Endothelial cell of umbilical vein (primary cell): ENCODE data around the gene OR2H2. TPM values are rescaled to one million over a fixed set of nuclear protein-coding genes. Genes with fewer than 3 reads are reported as not detected.
A peak's percentile ranks its signal among the peaks of the same experiment; 100 is the strongest.

Experiments
- BruUV-seq: library from RNA; stranded (reverse); fragments of 400-500 nt; replicated peaks from 2 replicates; lab custom pipeline; 2021; lab: Mats Ljungman, UMichigan
- CTCF ChIA-PET: fragments of 300-600, 350-600 bp; sonication (Branson Sonifier 250); formaldehyde crosslinking; loops from one replicate; lab custom pipeline; 2021; ENCODE audit warnings: antibody characterized with exemption, inconsistent platforms; lab: Charles Lee
- POLR2A ChIA-PET: fragments of 300-600, 350-600 bp; sonication (Branson Sonifier 250); formaldehyde crosslinking; loops from one replicate; lab custom pipeline; 2021; ENCODE audit warnings: antibody characterized with exemption, inconsistent platforms; lab: Charles Lee
- DNase-seq: peaks from one replicate; pipeline ENCODE4 v3.0.0-alpha.2; 2011; ENCODE audit warnings: low read depth, low spot score
- FAIRE-seq: peaks from 2 replicates; lab custom pipeline; 2011; peaks lifted over from hg19 to GRCh38; lab: Jason Lieb, UNC
- H2AFZ ChIP-seq: 2 replicates; pipeline ENCODE4 v1.6.0; 2012; ENCODE audit warnings: low read depth, low read length, control low read depth, inconsistent platforms
- H3K27ac ChIP-seq: 2 replicates; pipeline ENCODE4 v1.5.1; 2011; ENCODE audit warnings: low read depth, mild to moderate bottlenecking, control low read depth, low read length, moderate library complexity; ENCODE audit not compliant: insufficient read depth
- H3K27me3 ChIP-seq, 2 experiments: 2 replicates each; pipeline versions ENCODE4 v1.6.0 to v1.6.1; 2011; ENCODE audit warnings: low read length in 2 of 2, mixed read lengths in 1 of 2; ENCODE audit not compliant: control insufficient read depth in 2 of 2, insufficient read depth in 2 of 2
- H3K36me3 ChIP-seq, 2 experiments: 2 replicates in 1 of 2; 3 replicates in 1 of 2; pipeline ENCODE4 v1.5.1; 2011; ENCODE audit warnings: low read length in 2 of 2, mild to moderate bottlenecking in 1 of 2, moderate library complexity in 1 of 2; ENCODE audit not compliant: control insufficient read depth in 2 of 2, insufficient read depth in 2 of 2; ENCODE audit errors: extremely low read depth in 1 of 2
- H3K4me1 ChIP-seq: 3 replicates; pipeline ENCODE4 v1.5.1; 2011; ENCODE audit warnings: mild to moderate bottlenecking, low read length; ENCODE audit not compliant: control insufficient read depth, insufficient read depth; ENCODE audit errors: extremely low read depth
- H3K4me2 ChIP-seq: 2 replicates; pipeline ENCODE4 v1.6.1; 2011; ENCODE audit warnings: low read length, control low read depth, mixed read lengths; ENCODE audit not compliant: insufficient read depth
- H3K4me3 ChIP-seq, 3 experiments: fragments of 200-600 bp in 1 of 3; sonication (generic), shearing (Covaris generic) in 1 of 3; replicated peaks in 1 of 3; 2 replicates each; pipeline ENCODE4 v1.5.1; 2011 to 2016; ENCODE audit warnings: control low read depth in 3 of 3, low read length in 3 of 3, mild to moderate bottlenecking in 2 of 3, inconsistent platforms in 1 of 3, low read depth in 1 of 3, moderate library complexity in 1 of 3; ENCODE audit not compliant: insufficient read depth in 1 of 3
- H3K79me2 ChIP-seq: 2 replicates; pipeline ENCODE4 v1.6.0; 2012; ENCODE audit warnings: low read length, inconsistent platforms; ENCODE audit not compliant: control insufficient read depth, insufficient read depth
- H3K9ac ChIP-seq: replicated peaks from 2 replicates; pipeline ENCODE3; 2011; ENCODE audit warnings: low read length, control low read depth; ENCODE audit not compliant: insufficient read depth; ENCODE audit errors: extremely low read depth
- H3K9me1 ChIP-seq: replicated peaks from 3 replicates; pipeline ENCODE4 v1.6.0; 2011; ENCODE audit warnings: mild to moderate bottlenecking, low read length; ENCODE audit not compliant: control insufficient read depth, insufficient read depth; ENCODE audit errors: extremely low read depth
- H3K9me3 ChIP-seq: replicated peaks from 2 replicates; pipeline ENCODE4 v1.5.1; 2012; ENCODE audit warnings: low read length, inconsistent platforms; ENCODE audit not compliant: control insufficient read depth, insufficient read depth
- H4K20me1 ChIP-seq: replicated peaks from 2 replicates; pipeline ENCODE3; 2011; ENCODE audit warnings: mild to moderate bottlenecking, low read length; ENCODE audit not compliant: control insufficient read depth, insufficient read depth; ENCODE audit errors: extremely low read depth
- CTCF ChIP-seq, 2 donors: IDR thresholded peaks; 1 replicate in 1 of 2; 2 replicates in 1 of 2; pipeline ENCODE4 v1.5.1; 2011; ENCODE audit warnings: low read length in 2 of 2, mild to moderate bottlenecking in 2 of 2, moderate library complexity in 2 of 2, control low read depth in 1 of 2, inconsistent platforms in 1 of 2, low read depth in 1 of 2; ENCODE audit not compliant: insufficient read depth in 1 of 2; ENCODE audit errors: extremely low read depth in 1 of 2
- EZH2 ChIP-seq: IDR thresholded peaks from 2 replicates; pipeline ENCODE4 v1.6.1; 2012; ENCODE audit warnings: borderline replicate concordance, low read depth, mild to moderate bottlenecking, moderate library complexity, low read length, inconsistent platforms; ENCODE audit not compliant: severe bottlenecking
- FOS ChIP-seq: IDR thresholded peaks from 2 replicates; pipeline ENCODE4 v1.6.1; 2011; ENCODE audit warnings: mild to moderate bottlenecking, low read length, moderate library complexity, borderline replicate concordance; ENCODE audit not compliant: insufficient read depth
- GATA2 ChIP-seq: IDR thresholded peaks from 2 replicates; pipeline ENCODE4 v1.7.0; 2011; ENCODE audit warnings: low read depth, mild to moderate bottlenecking, moderate library complexity, mixed read lengths, low read length; ENCODE audit not compliant: insufficient read length, insufficient read depth
- JUN ChIP-seq: IDR thresholded peaks from 2 replicates; pipeline ENCODE4 v1.6.1; 2011; ENCODE audit warnings: borderline replicate concordance, low read depth; ENCODE audit not compliant: insufficient read length, insufficient read depth
- MAX ChIP-seq: IDR thresholded peaks from 2 replicates; pipeline ENCODE4 v1.6.1; 2011; ENCODE audit not compliant: insufficient read depth, insufficient read length
- MYC ChIP-seq: IDR thresholded peaks from one replicate; pipeline ENCODE4 v1.6.1; 2011; ENCODE audit warnings: mild to moderate bottlenecking, low read depth, low read length
- POLR2A ChIP-seq: IDR thresholded peaks from 2 replicates; pipeline ENCODE4 v1.6.1; 2012; ENCODE audit warnings: low read depth, mild to moderate bottlenecking, control low read depth, low read length
- POLR2AphosphoS5 ChIP-seq: IDR thresholded peaks from 2 replicates; pipeline ENCODE4 v1.6.1; 2012; ENCODE audit warnings: low read depth, mild to moderate bottlenecking, control low read depth, low read length, moderate library complexity; ENCODE audit not compliant: insufficient read depth
- dilution Hi-C: fragments of 300-500 bp; cut with MboI; formaldehyde crosslinking; loops from one replicate; pipeline ENCODE4 v1.15.0; 2019; ENCODE audit warnings: low sequenced_read_pairs; ENCODE audit not compliant: extremely low pct_ligation_motif_present
- intact Hi-C: fragments of 100-400 bp; cut with micrococcal nuclease; formaldehyde crosslinking; loops from one replicate; pipeline ENCODE4 v1.10.0; 2022
- polyA plus RNA-seq, 4 experiments: library from polyadenylated mRNA; depleted of rRNA in 3 of 4; stranded (reverse) in 3 of 4; unstranded in 1 of 4; fragments of >200 nt; gene quantifications; 2 replicates each; pipeline versions ENCODE4 v1.2.1 to v1.2.3, GENCODE V29; 2011 to 2012; ENCODE audit warnings: missing spikeins in 1 of 4
- total RNA-seq: library from RNA; stranded (reverse); gene quantifications from 2 replicates; pipeline ENCODE4 v1.2.3, GENCODE V29; 2021

OR2H2 gene
- total and polyA plus RNA-seq, 2 donors (not counting 3 experiments of a cell fraction or from before 2014, with no cell fraction given): not detected

- ChIA-PET POLR2A (no interaction called here), CTCF (interaction anchor here (1.2 to 2.7 kb wide), 3 partner anchors 17 to 22 kb away, joined by 5 to 34 read pairs (median 8); no protein-coding TSS in a partner anchor)
- Histone ChIP-seq H3K27ac (no peak overlapping the region), H3K27me3 (no peaks in the 10 kb centered on the region), H3K36me3 (no peaks in the 10 kb centered on the region), H3K9ac (no peak overlapping the region), H3K9me3 (no peaks in the 10 kb centered on the region), H3K4me1 (peaks cover 28% of the 10 kb centered on the region), H3K4me2 (peak overlapping the region; percentile 86), H3K9me1 (no peaks in the 10 kb centered on the region), H3K79me2 (no peaks in the 10 kb centered on the region), H2AFZ (no peak overlapping the region), H4K20me1 (no peaks in the 10 kb centered on the region), H3K4me3 (peak overlapping the region in 1 of 3 experiments; percentile 10)
- TF ChIP-seq MYC (no peak), GATA2 (no peak), CTCF (IDR thresholded peaks at IDR 0.05; ENCODE audit: extremely low read depth in 1 of 2, insufficient read depth in 1 of 2, low read depth in 1 of 2, low read length in 2 of 2) (no peak), MAX (no peak), EZH2 (no peak), POLR2A (no peak), FOS (no peak), POLR2AphosphoS5 (no peak), JUN (no peak)
- dilution Hi-C loops: no loop called here
- intact Hi-C loops: no loop called here
- TSS peak; percentile 12 for BruUV-seq
- FAIRE-seq (no peak), DNase-seq (no peak)
Observed at GRCh38 chr6:29631209-29631810, 46.4 kb downstream of the OR2H2 start.
